Mucosa of rectum (tissue), 2 donors: ENCODE measurements around the gene PCDHGC3.

Source experiments
- H3K27ac ChIP-seq, 2 donors: one replicate each; pipeline ENCODE4 v1.7.0; 2013; ENCODE audit warnings: inconsistent platforms in 2 of 2, low read depth in 2 of 2, low read length in 2 of 2
- H3K27me3 ChIP-seq, 2 donors: one replicate each; pipeline ENCODE4 v1.7.0; 2013; ENCODE audit warnings: low read length in 2 of 2; ENCODE audit not compliant: control insufficient read depth in 2 of 2, insufficient read depth in 2 of 2
- H3K36me3 ChIP-seq, 2 donors: one replicate each; pipeline ENCODE4 v1.7.0; 2013; ENCODE audit warnings: low read length in 2 of 2; ENCODE audit not compliant: control insufficient read depth in 2 of 2, insufficient read depth in 2 of 2
- H3K4me1 ChIP-seq, 2 donors: one replicate each; pipeline ENCODE4 v1.7.0; 2013; ENCODE audit warnings: low read length in 2 of 2, mild to moderate bottlenecking in 1 of 2; ENCODE audit not compliant: control insufficient read depth in 2 of 2, insufficient read depth in 2 of 2
- H3K4me3 ChIP-seq, 2 donors: one replicate each; pipeline ENCODE4 v1.7.0; 2013; ENCODE audit warnings: low read length in 2 of 2
- H3K9ac ChIP-seq, 2 donors: one replicate each; pipeline ENCODE4 v1.7.0; 2013; ENCODE audit warnings: low read length in 2 of 2, low read depth in 1 of 2, mild to moderate bottlenecking in 1 of 2
- H3K9me3 ChIP-seq, 2 donors: one replicate each; pipeline ENCODE4 v1.7.0; 2013; ENCODE audit warnings: low read length in 2 of 2; ENCODE audit not compliant: control insufficient read depth in 2 of 2
- donor health status: healthy.
- donor health status: Normal muscosa, but diverticular disease.

PCDHGC3 gene

DNA sequence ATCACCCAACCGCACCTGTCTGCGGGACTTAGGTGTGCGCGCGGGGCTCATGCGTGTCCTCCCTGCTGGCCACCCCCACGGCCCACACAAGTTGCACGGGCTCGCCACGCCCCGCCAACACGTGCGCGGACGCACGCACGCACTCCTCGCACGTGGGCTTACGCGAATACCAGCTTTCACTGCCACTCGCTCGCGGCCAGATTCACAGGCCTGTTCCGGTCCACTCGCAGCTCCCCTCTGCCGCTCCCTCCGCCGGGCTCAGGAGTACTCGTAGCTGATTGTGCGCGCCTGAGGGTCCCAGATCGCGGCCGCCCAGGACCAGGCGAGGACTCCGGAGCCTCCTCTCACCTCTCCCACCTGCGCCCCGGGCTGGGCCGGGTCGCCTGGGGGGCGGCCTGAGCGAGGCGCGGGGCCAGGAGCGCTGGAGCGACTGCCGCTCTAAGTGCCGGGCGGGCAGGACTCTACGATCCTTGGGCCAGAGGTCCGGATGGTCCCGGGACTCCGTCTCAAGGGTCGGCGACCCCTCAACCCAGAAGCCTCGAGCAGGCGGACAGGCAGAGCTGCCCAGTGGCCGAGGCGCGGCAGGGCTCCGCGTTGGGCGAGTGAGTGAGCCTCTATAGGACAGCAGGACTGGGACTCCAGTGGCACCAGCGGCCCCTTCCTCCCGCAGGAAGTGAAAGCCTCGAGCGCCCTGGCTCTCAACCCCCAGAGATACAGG, 16.6 kb downstream of the PCDHGC3 start:
- Histone ChIP-seq H3K9ac (no peak overlapping the region), H3K27me3 (peaks cover 0 to 4% of the 10 kb centered on the region in 2 donors), H3K4me3 (no peak overlapping the region), H3K9me3 (no peaks in the 10 kb centered on the region), H3K4me1 (peaks cover 0 to 3% of the 10 kb centered on the region in 2 donors), H3K36me3 (no peaks in the 10 kb centered on the region), H3K27ac (no peak overlapping the region)

DNA sequence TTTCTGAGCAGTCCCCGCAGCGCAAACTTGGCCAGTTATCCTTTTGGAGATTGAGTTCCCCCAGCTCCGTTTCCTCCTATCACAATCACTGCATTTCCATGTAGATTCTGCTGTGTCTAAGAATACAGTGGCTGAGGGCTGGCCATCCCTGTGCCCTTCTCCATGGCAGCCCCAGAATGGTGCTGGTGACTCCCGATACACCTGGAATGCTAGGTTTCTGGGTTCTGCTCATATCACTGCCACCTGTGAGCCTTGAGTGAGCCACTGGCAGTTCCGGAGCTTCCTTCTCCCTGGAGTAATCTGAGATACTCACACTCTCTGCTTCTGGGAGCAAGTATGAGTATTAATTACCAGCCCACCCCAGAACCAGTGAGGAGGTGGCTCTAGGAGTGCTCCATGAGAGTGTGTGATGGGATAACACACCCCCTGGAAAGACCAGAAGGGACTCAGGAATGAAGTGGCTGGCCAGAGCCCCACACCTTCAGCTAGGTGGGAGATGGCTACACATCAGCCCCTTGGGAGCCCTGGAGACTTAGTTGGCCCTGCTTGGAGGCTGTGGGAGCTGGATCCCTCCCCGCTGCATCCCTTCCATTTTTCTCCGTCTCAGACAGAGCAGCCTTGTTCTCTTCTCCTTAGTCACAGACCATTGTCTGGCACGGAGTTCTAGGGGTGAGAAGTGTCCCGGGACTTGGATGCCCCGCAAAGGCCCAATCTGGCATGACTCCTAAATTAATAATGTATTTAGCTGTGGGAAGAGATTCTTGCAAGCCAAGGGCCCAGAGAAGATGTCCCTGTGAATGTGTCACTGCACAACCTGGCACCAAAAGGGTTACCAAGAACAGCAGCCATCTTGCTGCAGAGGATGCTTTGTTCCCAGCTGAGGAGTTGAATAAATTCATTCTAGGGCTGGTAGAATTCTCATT, 18.0 kb downstream of the PCDHGC3 start:
- H3K27ac ChIP-seq, result no peak overlapping the region
- no peak overlapping the region for H3K9ac ChIP-seq
- H3K9me3 ChIP-seq, result no peaks in the 10 kb centered on the region
- H3K27me3 ChIP-seq, result peaks cover 0 to 4% of the 10 kb centered on the region in 2 donors
- H3K36me3 ChIP-seq, result no peaks in the 10 kb centered on the region
- peaks cover 0 to 3% of the 10 kb centered on the region in 2 donors for H3K4me1 ChIP-seq
- H3K4me3 ChIP-seq, result no peak overlapping the region

DNA sequence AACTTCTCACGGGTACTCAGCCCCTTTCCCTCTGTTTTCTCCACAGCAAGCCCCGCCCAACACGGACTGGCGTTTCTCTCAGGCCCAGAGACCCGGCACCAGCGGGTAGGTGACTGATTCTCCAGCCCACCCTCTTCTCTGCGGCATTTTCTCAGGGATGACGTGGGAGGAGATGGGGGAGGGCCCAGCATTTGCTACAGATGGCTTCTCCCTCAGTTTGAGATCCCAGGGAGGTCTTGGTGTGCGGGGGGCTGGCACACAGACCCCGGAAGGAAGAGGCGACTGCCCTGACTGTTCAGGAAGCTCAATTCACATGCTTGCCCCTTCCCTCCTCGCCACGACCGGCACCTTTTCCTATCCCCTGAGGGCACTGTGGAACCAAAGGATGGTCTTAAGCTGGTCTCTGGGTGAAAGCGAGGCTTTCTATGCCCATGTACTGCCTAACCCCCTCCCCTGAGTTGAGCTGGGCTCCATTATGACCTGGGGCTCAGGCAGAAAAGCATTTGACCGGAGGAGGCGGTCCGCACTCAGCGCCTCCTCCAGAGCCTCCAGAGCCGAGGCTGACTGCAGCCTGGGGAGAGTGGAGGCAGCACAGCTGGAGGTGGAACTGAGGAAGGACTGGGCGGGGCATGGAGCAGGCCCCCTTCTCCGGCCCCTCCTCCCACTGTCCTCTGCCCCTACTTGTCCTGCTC, 19.1 kb downstream of the PCDHGC3 start:
- Histone ChIP-seq H3K4me1 (peaks cover 0 to 3% of the 10 kb centered on the region in 2 donors), H3K9ac (no peak overlapping the region), H3K27ac (no peak overlapping the region), H3K9me3 (no peaks in the 10 kb centered on the region), H3K4me3 (no peak overlapping the region), H3K27me3 (peaks cover 0 to 4% of the 10 kb centered on the region in 2 donors), H3K36me3 (no peaks in the 10 kb centered on the region)

DNA sequence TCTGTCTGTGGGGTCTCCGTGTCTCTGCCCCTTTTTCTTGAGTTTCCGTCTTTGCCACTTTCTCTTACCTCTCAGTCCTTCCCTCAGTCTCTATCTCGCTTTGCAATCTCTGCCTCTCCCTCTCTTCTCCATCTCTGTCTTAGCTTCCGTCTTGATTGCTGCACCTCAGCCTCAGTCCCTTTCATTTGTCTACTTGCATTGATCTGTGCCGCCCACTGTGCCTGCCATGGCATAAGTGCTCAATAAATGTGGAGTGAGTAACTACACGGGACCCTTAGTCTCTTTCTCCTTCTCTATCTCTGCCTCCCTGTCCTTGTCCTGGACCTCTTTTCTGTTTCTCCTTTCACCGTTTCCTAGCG, 19.7 kb downstream of the PCDHGC3 start:
- Histone ChIP-seq H3K9ac (no peak overlapping the region), H3K27ac (no peak overlapping the region), H3K4me3 (no peak overlapping the region), H3K36me3 (no peaks in the 10 kb centered on the region), H3K4me1 (peaks cover 0 to 3% of the 10 kb centered on the region in 2 donors), H3K27me3 (peaks cover 0 to 4% of the 10 kb centered on the region in 2 donors), H3K9me3 (no peaks in the 10 kb centered on the region)

DNA sequence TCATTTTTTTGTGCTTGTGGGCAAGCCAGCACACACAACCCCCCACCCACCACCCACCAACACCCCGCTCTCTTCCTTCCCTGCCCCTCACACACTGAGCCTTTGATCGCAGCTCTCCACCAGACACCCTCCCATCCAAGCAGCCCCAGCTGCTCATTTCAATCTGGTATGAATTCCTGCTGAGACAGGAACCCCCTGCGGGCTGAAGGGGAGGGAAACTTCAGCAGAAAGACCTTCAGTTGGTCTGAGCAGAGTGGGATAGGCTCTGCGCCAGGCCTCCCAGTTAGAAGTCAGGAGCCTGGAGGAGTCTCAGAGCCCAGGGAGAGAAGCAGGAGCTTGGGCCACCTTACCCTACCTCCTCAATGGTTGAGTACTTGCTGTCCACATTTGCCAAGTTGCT, 20.3 kb downstream of the PCDHGC3 start:
- Histone ChIP-seq H3K9ac (no peak overlapping the region), H3K27me3 (peaks cover 0 to 4% of the 10 kb centered on the region in 2 donors), H3K9me3 (no peaks in the 10 kb centered on the region), H3K4me1 (peaks cover 0 to 3% of the 10 kb centered on the region in 2 donors), H3K36me3 (no peaks in the 10 kb centered on the region), H3K4me3 (no peak overlapping the region), H3K27ac (no peak overlapping the region)

DNA sequence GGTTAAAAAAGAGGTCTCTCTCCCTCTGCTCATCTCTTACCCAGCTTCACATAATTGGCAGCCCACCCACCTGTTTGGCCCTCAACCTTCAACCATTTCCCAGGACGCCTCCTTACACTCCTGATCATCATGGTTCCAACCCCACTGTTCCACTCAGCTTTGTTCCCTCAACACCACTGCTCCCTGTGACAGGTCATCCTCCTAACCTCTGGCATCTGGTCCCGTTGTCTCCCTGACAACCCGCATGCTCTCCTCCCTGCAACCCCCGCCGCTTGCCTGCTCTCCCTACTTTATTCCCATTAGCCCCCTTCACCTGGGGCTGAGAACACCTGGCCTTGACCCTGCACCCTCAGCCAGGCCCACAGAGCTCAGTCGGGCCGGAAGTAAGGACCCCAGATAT, 26.0 kb downstream of the PCDHGC3 start:
- Histone ChIP-seq H3K36me3 (peaks cover 0 to 5% of the 10 kb centered on the region in 2 donors), H3K27me3 (no peaks in the 10 kb centered on the region), H3K27ac (no peak overlapping the region), H3K4me3 (no peak overlapping the region), H3K4me1 (no peaks in the 10 kb centered on the region), H3K9me3 (no peaks in the 10 kb centered on the region), H3K9ac (no peak overlapping the region)

DNA sequence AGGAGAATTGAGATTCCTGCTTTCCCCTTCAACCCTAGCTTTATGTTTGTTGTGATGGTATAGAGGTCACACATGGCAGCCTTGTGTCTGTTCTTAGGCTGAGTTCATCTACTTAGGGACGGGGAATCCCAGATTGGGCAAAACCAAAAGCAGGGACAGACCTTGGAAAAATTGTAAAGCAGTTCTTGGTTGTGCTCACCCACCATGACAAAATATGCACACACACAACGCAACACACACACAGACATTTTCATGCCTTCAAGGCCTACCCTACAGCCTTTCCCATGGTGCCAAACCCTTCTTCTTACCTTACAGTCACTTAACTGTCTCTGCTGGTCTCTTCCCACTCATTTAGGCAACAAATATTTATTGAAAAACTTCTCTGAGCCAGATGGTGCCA, 27.9 kb downstream of the PCDHGC3 start:
- Histone ChIP-seq H3K27me3 (no peaks in the 10 kb centered on the region), H3K27ac (no peak overlapping the region), H3K9me3 (no peaks in the 10 kb centered on the region), H3K4me1 (peaks cover 0 to 8% of the 10 kb centered on the region in 2 donors), H3K9ac (no peak overlapping the region), H3K36me3 (peaks cover 0 to 5% of the 10 kb centered on the region in 2 donors), H3K4me3 (no peak overlapping the region)

DNA sequence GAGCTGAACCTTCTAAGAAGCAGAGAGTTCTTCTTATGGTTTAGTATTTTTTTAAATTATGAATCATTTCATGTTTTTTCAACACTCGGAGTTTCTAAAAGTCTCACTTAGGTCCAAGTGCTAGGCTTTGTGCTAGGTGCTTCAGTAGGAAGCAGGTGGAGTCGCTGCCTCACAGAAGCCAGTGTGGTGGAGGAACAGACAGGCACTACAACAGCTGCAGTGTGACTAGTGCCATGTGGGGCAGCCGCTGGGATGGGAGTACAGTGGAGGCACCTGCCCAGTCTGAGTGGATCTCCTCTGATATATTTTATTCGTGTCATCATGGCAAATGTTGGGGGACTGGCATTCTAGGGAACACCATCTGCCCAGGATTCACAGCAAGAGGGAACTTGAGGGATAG, 28.4 kb downstream of the PCDHGC3 start:
- H3K9me3 ChIP-seq, result no peaks in the 10 kb centered on the region
- H3K9ac ChIP-seq, result no peak overlapping the region
- H3K27me3 ChIP-seq, result no peaks in the 10 kb centered on the region
- H3K4me3 ChIP-seq, result no peak overlapping the region
- peaks cover 0 to 10% of the 10 kb centered on the region in 2 donors for H3K4me1 ChIP-seq
- no peak overlapping the region for H3K27ac ChIP-seq
- peaks cover 0 to 5% of the 10 kb centered on the region in 2 donors for H3K36me3 ChIP-seq

DNA sequence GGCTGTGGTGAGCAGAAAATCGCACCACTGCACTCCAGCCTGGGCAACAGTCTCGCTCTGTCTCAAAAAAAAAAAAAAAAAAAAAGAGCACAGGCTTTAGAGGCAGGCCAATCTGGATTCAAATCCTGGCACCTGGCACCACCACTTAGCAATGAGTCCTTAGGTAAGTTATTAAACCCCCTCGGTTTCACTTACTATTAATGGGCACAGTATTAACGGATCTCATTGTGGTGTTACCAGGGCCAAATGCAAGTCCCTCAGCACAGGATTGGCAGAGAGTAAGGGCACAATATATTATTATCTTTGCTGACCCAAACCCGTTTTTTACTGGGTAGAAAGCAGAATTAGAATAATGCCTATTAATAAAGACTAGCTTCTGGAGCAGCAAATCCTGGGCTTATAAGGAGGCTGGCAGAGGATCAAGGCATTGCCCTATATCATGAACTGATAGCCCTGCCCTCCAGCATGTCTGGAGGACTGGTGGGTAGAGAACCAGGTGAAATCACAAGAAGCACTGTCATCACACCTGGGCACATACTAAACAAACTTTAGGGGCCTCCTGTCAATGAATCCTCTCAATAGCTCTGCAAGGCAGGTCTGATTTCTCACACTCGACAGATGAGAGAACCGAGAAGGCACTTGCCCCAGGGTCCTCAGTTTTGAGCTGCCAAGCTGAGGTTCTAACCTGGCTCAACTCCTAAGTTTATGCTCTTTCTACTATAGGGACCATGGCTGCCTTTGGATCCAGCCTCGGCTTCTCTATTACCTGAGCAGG, 30.8 kb downstream of the PCDHGC3 start:
- Histone ChIP-seq H3K4me3 (no peak overlapping the region), H3K27me3 (no peaks in the 10 kb centered on the region), H3K9ac (no peak overlapping the region), H3K27ac (no peak overlapping the region), H3K36me3 (peaks cover 0 to 12% of the 10 kb centered on the region in 2 donors), H3K9me3 (no peaks in the 10 kb centered on the region), H3K4me1 (peaks cover 0 to 15% of the 10 kb centered on the region in 2 donors)
